Neural cell (in vitro differentiated cells): ENCODE results near the gene ST3GAL3. TPM values are rescaled to one million over a fixed set of nuclear protein-coding genes. Genes with fewer than 3 reads are reported as not detected.

Source experiments
- H2AFZ ChIP-seq: fragments of 200-600, 300-800 bp; sonication (generic), shearing (Covaris generic); 2 replicates; pipeline ENCODE4 v1.6.0; 2014; ENCODE audit warnings: low read depth, mild to moderate bottlenecking, antibody characterized with exemption, low read length, moderate library complexity
- H3F3A ChIP-seq: fragments of 200-600 bp; shearing (Covaris generic); 2 replicates; pipeline ENCODE4 v1.6.1; 2016; ENCODE audit warnings: mild to moderate bottlenecking, moderate library complexity, mixed read lengths, antibody characterized with exemption, low read length; ENCODE audit not compliant: insufficient read depth, poor library complexity, severe bottlenecking
- H3K27ac ChIP-seq: fragments of 200-600, 300-800 bp; sonication (generic), shearing (Covaris generic); 2 replicates; pipeline ENCODE4 v1.5.1; 2014; ENCODE audit warnings: mild to moderate bottlenecking, low read length, moderate library complexity
- H3K27me3 ChIP-seq: fragments of 300-800, 200-600 bp; sonication (generic), shearing (Covaris generic); 2 replicates; pipeline ENCODE4 v1.6.0; 2014; ENCODE audit warnings: mild to moderate bottlenecking, low read depth, low read length, moderate library complexity; ENCODE audit not compliant: insufficient read depth
- H3K36me3 ChIP-seq: fragments of 300-800, 200-600 bp; sonication (generic), shearing (Covaris generic); 2 replicates; pipeline ENCODE4 v1.5.1; 2014; ENCODE audit warnings: mild to moderate bottlenecking, antibody characterized with exemption, low read length, moderate library complexity; ENCODE audit not compliant: insufficient read depth
- H3K4me2 ChIP-seq: fragments of 300-800, 200-600 bp; sonication (generic), shearing (Covaris generic); 2 replicates; pipeline ENCODE4 v1.6.0; 2014; ENCODE audit warnings: mild to moderate bottlenecking, low read length
- H3K4me3 ChIP-seq: fragments of 300-800, 200-600 bp; sonication (generic), shearing (Covaris generic); 2 replicates; pipeline ENCODE4 v1.5.1; 2014; ENCODE audit warnings: mild to moderate bottlenecking, low read length, moderate library complexity
- H3K79me2 ChIP-seq: fragments of 200-600 bp; shearing (Covaris generic); replicated peaks from 2 replicates; pipeline ENCODE4 v1.6.0; 2014; ENCODE audit warnings: mild to moderate bottlenecking, low read length, moderate library complexity; ENCODE audit not compliant: insufficient read depth
- H3K9ac ChIP-seq: fragments of 300-800, 200-600 bp; sonication (generic), shearing (Covaris generic); 2 replicates; pipeline ENCODE4 v1.6.1; 2016; ENCODE audit warnings: mild to moderate bottlenecking, low read length, mixed read lengths
- H3K9me2 ChIP-seq: fragments of 200-600 bp; shearing (Covaris generic); 2 replicates; pipeline ENCODE4 v1.6.1; 2016; ENCODE audit warnings: mild to moderate bottlenecking, low read length, mixed read lengths; ENCODE audit not compliant: insufficient read depth
- H3K9me3 ChIP-seq: fragments of 200-600, 300-800 bp; sonication (generic), shearing (Covaris generic); 2 replicates; pipeline ENCODE4 v1.6.1; 2016; ENCODE audit warnings: mild to moderate bottlenecking, mixed run types, low read length, moderate library complexity, mixed read lengths
- H4K20me1 ChIP-seq: fragments of 200-600 bp; shearing (Covaris generic); 2 replicates; pipeline ENCODE4 v1.6.1; 2016; ENCODE audit warnings: mild to moderate bottlenecking, mixed run types; ENCODE audit not compliant: insufficient read depth
- EP300 ChIP-seq: fragments of 450-650 bp; conservative IDR thresholded peaks from 2 replicates; pipeline ENCODE4 v1.6.1; 2014; ENCODE audit warnings: antibody characterized with exemption, mild to moderate bottlenecking, moderate library complexity; ENCODE audit not compliant: poor library complexity, severe bottlenecking
- EZH2 ChIP-seq: fragments of 200-600, 300-800 bp; shearing (Covaris generic), sonication (generic); IDR thresholded peaks from 2 replicates; pipeline ENCODE4 v1.6.1; 2014; ENCODE audit warnings: antibody characterized with exemption, low read length, borderline replicate concordance, mild to moderate bottlenecking; ENCODE audit not compliant: insufficient read depth, poor library complexity, severe bottlenecking
- MXI1 ChIP-seq: fragments of 450-650 bp; conservative IDR thresholded peaks from 2 replicates; pipeline ENCODE4 v1.6.1; 2014; ENCODE audit warnings: antibody characterized with exemption, mild to moderate bottlenecking; ENCODE audit not compliant: poor library complexity, severe bottlenecking
- POLR2AphosphoS5 ChIP-seq: IDR thresholded peaks from 2 replicates; pipeline ENCODE4 v1.6.1; 2012
- RAD21 ChIP-seq: fragments of 450-650 bp; conservative IDR thresholded peaks from 2 replicates; pipeline ENCODE4 v1.6.1; 2014; ENCODE audit warnings: antibody characterized with exemption, mild to moderate bottlenecking, moderate library complexity
- SMC3 ChIP-seq: fragments of 450-650 bp; conservative IDR thresholded peaks from 2 replicates; pipeline ENCODE4 v1.6.1; 2014; ENCODE audit warnings: antibody characterized with exemption, mild to moderate bottlenecking, moderate library complexity; ENCODE audit not compliant: poor library complexity
- TAF1 ChIP-seq: IDR thresholded peaks from 2 replicates; pipeline ENCODE4 v1.6.1; 2012; ENCODE audit warnings: low read depth
- polyA plus RNA-seq: library from polyadenylated mRNA; depleted of rRNA; stranded (reverse); fragments of >200 nt; gene quantifications from 2 replicates; pipeline ENCODE4 v1.2.3, GENCODE V29; 2014
- TF ChIP-seq, protein P1 (sequence below): IDR thresholded peaks from 2 replicates; pipeline ENCODE4 v1.6.1; 2012; ENCODE audit warnings: borderline replicate concordance
- TF ChIP-seq, protein P2 (sequence below): fragments of 450-650 bp; IDR thresholded peaks from 2 replicates; pipeline ENCODE4 v1.5.1; 2014; ENCODE audit warnings: antibody characterized with exemption, mild to moderate bottlenecking, moderate library complexity; ENCODE audit not compliant: poor library complexity, severe bottlenecking

ST3GAL3 gene
- polyA plus RNA-seq, 1 donor from 2014 or later = 36.8 TPM

DNA sequence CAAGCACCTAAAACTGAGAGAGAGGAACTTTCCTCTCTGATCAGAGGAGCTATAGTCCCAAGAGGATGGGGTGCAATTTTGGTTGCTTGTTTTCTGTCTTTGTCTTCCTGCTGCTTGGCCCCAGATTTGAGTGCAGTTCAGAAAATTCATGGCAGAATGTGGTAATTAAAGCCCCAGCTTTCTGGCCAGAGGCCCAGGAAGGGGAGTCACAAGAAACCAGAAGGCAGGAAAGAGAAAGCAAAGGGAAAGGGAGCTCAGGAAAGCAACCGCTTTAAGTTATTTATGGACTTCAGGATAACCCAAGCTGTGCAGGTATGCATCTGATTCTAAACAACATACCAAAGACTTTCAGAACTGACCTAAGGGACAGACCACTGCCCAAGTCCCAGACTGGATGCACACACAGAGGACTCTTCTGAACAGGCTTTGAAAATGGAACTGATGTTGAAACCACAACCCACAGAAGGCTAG lies 88.8 kb downstream of the ST3GAL3 start:
- no peak overlapping the region for H3K27ac ChIP-seq
- no peaks in the 10 kb centered on the region for H3K27me3 ChIP-seq
- no peaks in the 10 kb centered on the region for H3K9me3 ChIP-seq
- H3K79me2 ChIP-seq = no peaks in the 10 kb centered on the region
- H3F3A ChIP-seq = no peaks in the 10 kb centered on the region
- H3K36me3 ChIP-seq = no peaks in the 10 kb centered on the region
- no peaks in the 10 kb centered on the region for H3K9me2 ChIP-seq
- H3K9ac ChIP-seq = no peak overlapping the region
- H2AFZ ChIP-seq = no peak overlapping the region
- H3K4me3 ChIP-seq = no peak overlapping the region
- TF ChIP-seq RAD21 (no peak), TAF1 (no peak), MXI1 (no peak), EZH2 (no peak), SMC3 (no peak), POLR2AphosphoS5 (no peak), EP300 (no peak)
- TF ChIP-seq, protein P1, sequence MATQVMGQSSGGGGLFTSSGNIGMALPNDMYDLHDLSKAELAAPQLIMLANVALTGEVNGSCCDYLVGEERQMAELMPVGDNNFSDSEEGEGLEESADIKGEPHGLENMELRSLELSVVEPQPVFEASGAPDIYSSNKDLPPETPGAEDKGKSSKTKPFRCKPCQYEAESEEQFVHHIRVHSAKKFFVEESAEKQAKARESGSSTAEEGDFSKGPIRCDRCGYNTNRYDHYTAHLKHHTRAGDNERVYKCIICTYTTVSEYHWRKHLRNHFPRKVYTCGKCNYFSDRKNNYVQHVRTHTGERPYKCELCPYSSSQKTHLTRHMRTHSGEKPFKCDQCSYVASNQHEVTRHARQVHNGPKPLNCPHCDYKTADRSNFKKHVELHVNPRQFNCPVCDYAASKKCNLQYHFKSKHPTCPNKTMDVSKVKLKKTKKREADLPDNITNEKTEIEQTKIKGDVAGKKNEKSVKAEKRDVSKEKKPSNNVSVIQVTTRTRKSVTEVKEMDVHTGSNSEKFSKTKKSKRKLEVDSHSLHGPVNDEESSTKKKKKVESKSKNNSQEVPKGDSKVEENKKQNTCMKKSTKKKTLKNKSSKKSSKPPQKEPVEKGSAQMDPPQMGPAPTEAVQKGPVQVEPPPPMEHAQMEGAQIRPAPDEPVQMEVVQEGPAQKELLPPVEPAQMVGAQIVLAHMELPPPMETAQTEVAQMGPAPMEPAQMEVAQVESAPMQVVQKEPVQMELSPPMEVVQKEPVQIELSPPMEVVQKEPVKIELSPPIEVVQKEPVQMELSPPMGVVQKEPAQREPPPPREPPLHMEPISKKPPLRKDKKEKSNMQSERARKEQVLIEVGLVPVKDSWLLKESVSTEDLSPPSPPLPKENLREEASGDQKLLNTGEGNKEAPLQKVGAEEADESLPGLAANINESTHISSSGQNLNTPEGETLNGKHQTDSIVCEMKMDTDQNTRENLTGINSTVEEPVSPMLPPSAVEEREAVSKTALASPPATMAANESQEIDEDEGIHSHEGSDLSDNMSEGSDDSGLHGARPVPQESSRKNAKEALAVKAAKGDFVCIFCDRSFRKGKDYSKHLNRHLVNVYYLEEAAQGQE = no peak
- TF ChIP-seq, protein P2, sequence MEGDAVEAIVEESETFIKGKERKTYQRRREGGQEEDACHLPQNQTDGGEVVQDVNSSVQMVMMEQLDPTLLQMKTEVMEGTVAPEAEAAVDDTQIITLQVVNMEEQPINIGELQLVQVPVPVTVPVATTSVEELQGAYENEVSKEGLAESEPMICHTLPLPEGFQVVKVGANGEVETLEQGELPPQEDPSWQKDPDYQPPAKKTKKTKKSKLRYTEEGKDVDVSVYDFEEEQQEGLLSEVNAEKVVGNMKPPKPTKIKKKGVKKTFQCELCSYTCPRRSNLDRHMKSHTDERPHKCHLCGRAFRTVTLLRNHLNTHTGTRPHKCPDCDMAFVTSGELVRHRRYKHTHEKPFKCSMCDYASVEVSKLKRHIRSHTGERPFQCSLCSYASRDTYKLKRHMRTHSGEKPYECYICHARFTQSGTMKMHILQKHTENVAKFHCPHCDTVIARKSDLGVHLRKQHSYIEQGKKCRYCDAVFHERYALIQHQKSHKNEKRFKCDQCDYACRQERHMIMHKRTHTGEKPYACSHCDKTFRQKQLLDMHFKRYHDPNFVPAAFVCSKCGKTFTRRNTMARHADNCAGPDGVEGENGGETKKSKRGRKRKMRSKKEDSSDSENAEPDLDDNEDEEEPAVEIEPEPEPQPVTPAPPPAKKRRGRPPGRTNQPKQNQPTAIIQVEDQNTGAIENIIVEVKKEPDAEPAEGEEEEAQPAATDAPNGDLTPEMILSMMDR = no peak
- H3K4me2 ChIP-seq = no peak overlapping the region
- no peaks in the 10 kb centered on the region for H4K20me1 ChIP-seq

DNA sequence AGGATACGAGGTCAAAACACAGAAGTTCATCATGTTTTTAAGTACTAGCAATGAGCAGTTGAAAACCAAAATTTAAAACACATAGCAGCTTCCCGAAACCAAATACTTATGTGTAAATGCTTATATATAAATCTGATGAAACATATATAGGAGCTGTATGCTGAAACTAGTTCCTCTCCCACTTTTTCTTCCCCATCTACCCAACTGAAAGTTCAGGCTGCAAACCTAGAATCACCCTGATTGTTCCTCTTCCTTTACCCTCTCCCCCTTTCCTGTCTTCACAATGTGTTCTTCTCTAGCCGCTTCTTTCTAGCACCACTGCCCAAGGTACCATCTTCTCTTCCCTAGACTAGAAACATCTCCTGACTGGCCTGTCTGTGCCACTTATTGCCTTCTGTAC lies 90.6 kb downstream of the ST3GAL3 start:
- no peaks in the 10 kb centered on the region for H3K27me3 ChIP-seq
- H3K9me2 ChIP-seq = no peaks in the 10 kb centered on the region
- H4K20me1 ChIP-seq = no peaks in the 10 kb centered on the region
- no peak overlapping the region for H3K4me2 ChIP-seq
- no peak overlapping the region for H2AFZ ChIP-seq
- TF ChIP-seq EP300 (no peak), TAF1 (no peak), MXI1 (no peak), EZH2 (no peak), RAD21 (no peak), SMC3 (no peak), POLR2AphosphoS5 (no peak)
- TF ChIP-seq, protein P1 = no peak
- TF ChIP-seq, protein P2 = no peak
- H3K27ac ChIP-seq = no peak overlapping the region
- no peaks in the 10 kb centered on the region for H3K79me2 ChIP-seq
- no peak overlapping the region for H3K9ac ChIP-seq
- H3K36me3 ChIP-seq = no peaks in the 10 kb centered on the region
- H3K9me3 ChIP-seq = no peaks in the 10 kb centered on the region
- H3K4me3 ChIP-seq = no peak overlapping the region
- H3F3A ChIP-seq = no peaks in the 10 kb centered on the region
